Testis (tissue), 5 donors: ENCODE measurements around the gene WFDC12. TPM values are rescaled to one million over a fixed set of nuclear protein-coding genes. Genes with fewer than 3 reads are reported as not detected.
A peak's percentile ranks its signal among the peaks of the same experiment; 100 is the strongest.

ENCODE experiments used
- DNase-seq: peaks from one replicate; pipeline ENCODE4 v3.0.0-alpha.2; 2019
- H3K27ac ChIP-seq, 2 donors: fragments of 200-600 bp; sonication (generic); one replicate each; pipeline ENCODE4 v1.5.1; 2019
- H3K27me3 ChIP-seq: fragments of 200-600 bp; sonication (generic); one replicate; pipeline ENCODE4 v1.5.1; 2019
- H3K36me3 ChIP-seq: fragments of 200-600 bp; sonication (generic); one replicate; pipeline ENCODE4 v1.5.1; 2017; ENCODE audit warnings: low read depth; ENCODE audit errors: missing control alignments
- H3K4me1 ChIP-seq: fragments of 200-600 bp; sonication (generic); one replicate; pipeline ENCODE4 v1.5.1; 2019
- H3K4me3 ChIP-seq, 2 donors: fragments of 200-600 bp; sonication (generic); one replicate each; pipeline ENCODE4 v1.5.1; 2017 to 2019
- H3K9me3 ChIP-seq: fragments of 200-600 bp; sonication (generic); one replicate; pipeline ENCODE4 v1.5.1; 2017
- CTCF ChIP-seq, 3 experiments: fragments of 450-650 bp in 2 of 3; fragments of 200-600 bp in 1 of 3; sonication (generic) in 1 of 3; IDR thresholded peaks; one replicate each; pipeline ENCODE4 v1.5.1; 2016 to 2019; ENCODE audit warnings: antibody characterized with exemption in 3 of 3, mild to moderate bottlenecking in 2 of 3, moderate library complexity in 1 of 3
- POLR2A ChIP-seq: fragments of 450-650 bp; IDR thresholded peaks from one replicate; pipeline ENCODE4 v1.6.1; 2017; ENCODE audit warnings: antibody characterized with exemption, mild to moderate bottlenecking, moderate library complexity
- WGBS, 2 donors: methylation state at CpG; one replicate each; pipeline ENCODE4 v1.1.5; 2018; 5-methylcytosine and 5-hydroxymethylcytosine counted together
- intact Hi-C: fragments of 100-400 bp; cut with DNase I; formaldehyde crosslinking; loops from one replicate; pipeline ENCODE4 v1.15.1; 2023; ENCODE audit warnings: low total_unique reads
- long read RNA-seq, 2 donors: transcript quantifications; one replicate each; lab custom pipeline, GENCODE V29; 2026
- polyA plus RNA-seq: library from polyadenylated mRNA; stranded (reverse); fragments of 350-450 nt; fragmentation: Illumina TruSeq; extraction: RNeasy Lipid Tissue Mini Kit (QIAGEN cat#74804); gene quantifications from one replicate; pipeline ENCODE4 v1.2.3, GENCODE V29; 2014; ENCODE audit warnings: low read depth, low replicate concordance; ENCODE audit not compliant: insufficient read depth
- total RNA-seq, 2 donors: library from RNA; depleted of rRNA; stranded (reverse); fragments of >200 nt; gene quantifications; one replicate each; pipeline ENCODE4 v1.2.3, GENCODE V29; 2016

Gene WFDC12
- not detected for total RNA-seq
- not detected for polyA plus RNA-seq
- long read RNA-seq, donor 1 = 0 reads
- long read RNA-seq, donor 2 = 0 reads

GRCh38 chr20:45124365-45124764 is at the start of gene WFDC12:
TSS of gene WFDC12 (minus strand) at chr20:45124465. CDS start at chr20:45124447, 18 bp downstream.
- TF ChIP-seq CTCF (IDR thresholded peaks at IDR 0.05) (no peak), POLR2A (no peak)
- intact Hi-C loops = no loop called here
- Histone ChIP-seq H3K9me3 (no peaks in the 10 kb centered on the region), H3K4me1 (no peaks in the 10 kb centered on the region), H3K36me3 (no peaks in the 10 kb centered on the region), H3K27me3 (no peaks in the 10 kb centered on the region), H3K27ac (no peak within 1 kb of the TSS), H3K4me3 (no peak within 1 kb of the TSS)
- 82 to 89% methylated on average over 5 to 6 of the region's 6 CpGs for WGBS, 2 donors
- DNase-seq = no peak

- no peak for DNase-seq
- no peak overlapping the region for H3K4me3 ChIP-seq
- 19 to 22% methylated on average over 1 of the region's 1 CpG for WGBS, 2 donors
- intact Hi-C loops = no loop called here
- no peaks in the 10 kb centered on the region for H3K4me1 ChIP-seq
- H3K27me3 ChIP-seq = no peaks in the 10 kb centered on the region
- H3K36me3 ChIP-seq = no peaks in the 10 kb centered on the region
- no peak overlapping the region for H3K27ac ChIP-seq
- TF ChIP-seq POLR2A (no peak), CTCF (IDR thresholded peaks at IDR 0.05) (no peak)
- no peaks in the 10 kb centered on the region for H3K9me3 ChIP-seq
Measured at GRCh38 chr20:45173522-45173921, 49.3 kb upstream of the WFDC12 start.

GRCh38 chr20:45164906-45165305 is 40.6 kb upstream of the WFDC12 start:
- no peaks in the 10 kb centered on the region for H3K9me3 ChIP-seq
- intact Hi-C loops = no loop called here
- WGBS, 2 donors = 82 to 96% methylated on average over 1 of the region's 1 CpG

GRCh38 chr20:45163083-45163803 is 39.0 kb upstream of the WFDC12 start:
- DNase-seq = no peak
- 76 to 77% methylated on average over 1 of the region's 1 CpG for WGBS, 2 donors
- no peak for TF ChIP-seq POLR2A
- no peak for TF ChIP-seq CTCF (IDR thresholded peaks at IDR 0.05)
- Histone ChIP-seq H3K27me3 (no peaks in the 10 kb centered on the region), H3K27ac (no peak overlapping the region), H3K4me1 (no peaks in the 10 kb centered on the region), H3K36me3 (no peaks in the 10 kb centered on the region), H3K4me3 (no peak overlapping the region), H3K9me3 (no peaks in the 10 kb centered on the region)
- intact Hi-C loops = no loop called here

More at GRCh38 chr20:45164906-45165305, 40.6 kb upstream of the WFDC12 start:
- Histone ChIP-seq H3K27me3 (no peaks in the 10 kb centered on the region), H3K27ac (no peak overlapping the region), H3K4me3 (no peak overlapping the region), H3K36me3 (no peaks in the 10 kb centered on the region), H3K4me1 (no peaks in the 10 kb centered on the region)
- DNase-seq = no peak
- no peak for TF ChIP-seq CTCF (IDR thresholded peaks at IDR 0.05)
- TF ChIP-seq POLR2A = no peak

- Histone ChIP-seq H3K27me3 (no peaks in the 10 kb centered on the region), H3K4me3 (no peak overlapping the region), H3K27ac (no peak overlapping the region), H3K9me3 (no peaks in the 10 kb centered on the region), H3K4me1 (no peaks in the 10 kb centered on the region), H3K36me3 (no peaks in the 10 kb centered on the region)
- peak; percentile 29 for DNase-seq
- TF ChIP-seq POLR2A (no peak), CTCF (IDR thresholded peaks at IDR 0.05) (no peak)
- 21 to 60% methylated on average over 1 of the region's 1 CpG for WGBS, 2 donors
- intact Hi-C loops = no loop called here
Measured at GRCh38 chr20:45157962-45158361, 33.7 kb upstream of the WFDC12 start.
